MM.1S (cell line): ENCODE measurements around the gene CMIP.

Experiments used
- CTCF ChIP-seq: fragments of 300-600 bp; sonication (generic); IDR thresholded peaks from 2 replicates; pipeline ENCODE4 v1.5.1; 2016; ENCODE audit warnings: antibody characterized with exemption, low read length, mixed read lengths
- EZH2 ChIP-seq: fragments of 300-600 bp; sonication (generic); optimal IDR thresholded peaks from 2 replicates; pipeline ENCODE3; 2017; ENCODE audit warnings: low read depth, mild to moderate bottlenecking, antibody characterized with exemption, low read length, mixed read lengths
- EZH2phosphoT487 ChIP-seq: fragments of 300-600 bp; sonication (generic); IDR thresholded peaks from 2 replicates; pipeline ENCODE4 v1.6.1; 2018; ENCODE audit warnings: antibody characterized with exemption, low read length

- TF ChIP-seq EZH2phosphoT487: no peak
- no peak for TF ChIP-seq CTCF
- no peak for TF ChIP-seq EZH2
Observed at GRCh38 chr16:81409016-81409556, 35.5 kb upstream of the CMIP start.
